Tibial artery (tissue), 4 donors: ENCODE data around the gene MEDAG.
A peak's percentile ranks its signal among the peaks of the same experiment; 100 is the strongest.

Experiments used
- DNase-seq, 2 donors: peaks; one replicate each; pipeline ENCODE4 v3.0.0-alpha.2; 2019
- H3K27ac ChIP-seq, 2 donors: fragments of 200-600 bp; sonication (generic) in 1 of 2; 1 replicate in 1 of 2; 2 replicates in 1 of 2; pipeline ENCODE4 v1.5.1; 2018 to 2019; ENCODE audit warnings: mild to moderate bottlenecking in 1 of 2
- H3K27me3 ChIP-seq, 2 donors: fragments of 200-600 bp; sonication (generic) in 1 of 2; one replicate each; pipeline versions ENCODE4 v1.5.1 to v1.6.0; 2016 to 2019
- H3K36me3 ChIP-seq, 3 donors: fragments of 200-600 bp; sonication (generic) in 2 of 3; one replicate each; pipeline ENCODE4 v1.5.1; 2016 to 2019; ENCODE audit warnings: mild to moderate bottlenecking in 2 of 3
- H3K4me1 ChIP-seq, 4 donors: fragments of 200-600 bp; sonication (generic) in 2 of 4; 1 replicate in 3 of 4; 2 replicates in 1 of 4; pipeline ENCODE4 v1.5.1; 2016 to 2019
- H3K4me3 ChIP-seq, 2 donors: fragments of 200-600 bp; sonication (generic) in 1 of 2; 1 replicate in 1 of 2; 2 replicates in 1 of 2; pipeline ENCODE4 v1.5.1; 2018 to 2019; ENCODE audit warnings: mild to moderate bottlenecking in 2 of 2
- H3K9me3 ChIP-seq, 3 donors: fragments of 200-600 bp; sonication (generic) in 1 of 3; one replicate each; pipeline ENCODE4 v1.5.1; 2016 to 2019
- CTCF ChIP-seq, 2 experiments: fragments of 200-600 bp in 1 of 2; fragments of 450-650 bp in 1 of 2; IDR thresholded peaks; one replicate each; pipeline ENCODE4 v1.5.1; 2017 to 2019; ENCODE audit warnings: antibody characterized with exemption in 2 of 2, mild to moderate bottlenecking in 1 of 2, moderate library complexity in 1 of 2
- intact Hi-C: fragments of 100-400 bp; cut with DNase I; formaldehyde crosslinking; loops from one replicate; pipeline ENCODE4 v1.15.0; 2023; ENCODE audit warnings: low total_unique reads

MEDAG gene

GRCh38 chr13:30865123-30866049, 40.7 kb upstream of the MEDAG start:
- Histone ChIP-seq H3K27me3 (no peaks in the 10 kb centered on the region), H3K4me1 (peaks cover 6 to 63% (median 57%) of the 10 kb centered on the region in 4 donors), H3K4me3 (no peak overlapping the region), H3K27ac (peak overlapping the region; percentile 87 to 93), H3K9me3 (no peaks in the 10 kb centered on the region), H3K36me3 (no peaks in the 10 kb centered on the region)
- DNase-seq = peak; percentile 85 to 90
- peak; percentile 92 to 94 for TF ChIP-seq CTCF (IDR thresholded peaks at IDR 0.05)
- intact Hi-C loops = loop anchor here (5.0 kb wide), 2 partner anchors 63 to 398 kb away; partner anchors contain the start of gene HMGB1

- no peak for DNase-seq
- Histone ChIP-seq H3K27ac (peak overlapping the region; percentile 87 to 93), H3K9me3 (no peaks in the 10 kb centered on the region), H3K4me3 (no peak overlapping the region), H3K4me1 (peaks cover 6 to 75% (median 69%) of the 10 kb centered on the region in 4 donors), H3K36me3 (no peaks in the 10 kb centered on the region), H3K27me3 (no peaks in the 10 kb centered on the region)
- intact Hi-C loops = loop anchor here (5.0 kb wide), 2 partner anchors 64 to 399 kb away; partner anchors contain the start of gene HMGB1
- no peak for TF ChIP-seq CTCF (IDR thresholded peaks at IDR 0.05)
These were observed 39.4 kb upstream of the MEDAG start for GRCh38 chr13:30866677-30867076.

GRCh38 chr13:30867089-30867669, 38.9 kb upstream of the MEDAG start:
- no peak overlapping the region for H3K4me3 ChIP-seq
- peak overlapping the region; percentile 92 to 93 for H3K27ac ChIP-seq
- intact Hi-C loops = loop anchor here (5.0 kb wide), 2 partner anchors 65 to 400 kb away; partner anchors contain the start of gene HMGB1
- no peaks in the 10 kb centered on the region for H3K36me3 ChIP-seq
- peaks cover 6 to 79% (median 74%) of the 10 kb centered on the region in 4 donors for H3K4me1 ChIP-seq
- H3K27me3 ChIP-seq = no peaks in the 10 kb centered on the region
- TF ChIP-seq CTCF (IDR thresholded peaks at IDR 0.05) = no peak
- no peak for DNase-seq
- H3K9me3 ChIP-seq = no peaks in the 10 kb centered on the region

GRCh38 chr13:30868799-30869470, 37.1 kb upstream of the MEDAG start:
- Histone ChIP-seq H3K27ac (peak overlapping the region; percentile 92 to 93), H3K36me3 (no peaks in the 10 kb centered on the region), H3K4me1 (peaks cover 6 to 79% (median 73%) of the 10 kb centered on the region in 4 donors), H3K4me3 (no peak overlapping the region), H3K27me3 (no peaks in the 10 kb centered on the region), H3K9me3 (no peaks in the 10 kb centered on the region)
- intact Hi-C loops = loop anchor here (2.0 to 5.0 kb wide), 3 partner anchors 67 to 402 kb away; partner anchors contain the start of gene HMGB1
- DNase-seq = no peak
- no peak for TF ChIP-seq CTCF (IDR thresholded peaks at IDR 0.05)

- TF ChIP-seq CTCF (IDR thresholded peaks at IDR 0.05) = no peak
- no peaks in the 10 kb centered on the region for H3K36me3 ChIP-seq
- H3K9me3 ChIP-seq = no peaks in the 10 kb centered on the region
- DNase-seq = peak in 1 of 2 donors; percentile 80
- H3K4me1 ChIP-seq = peaks cover under 1 to 79% (median 70%) of the 10 kb centered on the region in 4 donors
- H3K4me3 ChIP-seq = peak overlapping the region in 1 of 2 donors; percentile 7
- H3K27me3 ChIP-seq = no peaks in the 10 kb centered on the region
- intact Hi-C loops = loop anchor here (2.0 to 5.0 kb wide), 3 partner anchors 67 to 402 kb away; partner anchors contain the start of gene HMGB1
- peak overlapping the region; percentile 92 to 93 for H3K27ac ChIP-seq
These were observed 36.6 kb upstream of the MEDAG start for GRCh38 chr13:30869491-30869890.
